Measurements from ENCODE around the gene PCDHGB3. TPM values are rescaled to one million over a fixed set of nuclear protein-coding genes. Genes with fewer than 3 reads are reported as not detected.
"Not testable (repeated sequence)": the region's sequence is repeated elsewhere in the genome, so short reads cannot be mapped to it uniquely, and the experiment has no call there.

PCDHGB3 gene
- total RNA-seq, 1 experiment from 2014 or later = 3.4 TPM

DNA sequence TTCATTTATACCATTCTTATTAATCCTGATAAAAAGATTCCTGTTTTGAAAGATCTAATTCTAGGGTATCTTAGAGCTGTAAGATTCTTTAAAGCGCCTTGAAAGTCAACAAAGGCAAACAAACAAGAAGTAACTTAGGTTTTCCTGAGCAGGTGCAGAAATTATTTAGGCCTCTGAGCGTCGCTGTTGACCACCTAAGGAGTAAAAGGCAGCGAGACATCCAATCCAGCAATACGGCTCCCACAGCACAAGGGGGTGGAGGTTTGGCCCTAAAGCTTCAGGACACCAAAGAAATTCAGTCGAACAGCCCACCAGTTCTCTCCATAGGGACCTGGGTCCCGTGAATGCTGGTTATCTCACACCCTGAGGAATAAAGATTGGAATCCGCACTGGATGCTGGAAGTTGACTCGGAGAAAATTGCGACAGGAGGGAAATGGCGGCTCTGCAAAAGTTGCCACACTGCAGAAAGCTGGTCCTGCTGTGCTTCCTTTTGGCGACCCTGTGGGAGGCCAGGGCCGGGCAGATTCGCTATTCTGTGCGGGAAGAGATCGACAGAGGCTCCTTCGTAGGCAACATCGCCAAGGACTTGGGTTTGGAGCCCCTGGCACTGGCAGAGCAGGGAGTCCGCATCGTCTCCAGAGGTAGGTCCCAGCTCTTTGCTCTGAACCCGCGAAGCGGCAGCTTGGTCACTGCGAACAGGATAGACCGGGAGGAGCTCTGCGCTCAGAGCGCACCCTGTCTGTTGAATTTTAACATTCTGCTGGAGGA is 31.3 kb upstream of the PCDHGB3 start, which contains the start of gene PCDHGA2:
Gene PCDHGA2 (plus strand): TSS at position 223 of the 769 bp plus-strand sequence.
- no peak for TF ChIP-seq EZH2 (IDR thresholded peaks at IDR 0.05; ENCODE audit: borderline replicate concordance, low read depth, low read length, poor library complexity, severe bottlenecking)
- TF ChIP-seq CTCF (conservative IDR thresholded peaks at IDR 0.05; ENCODE audit: low read depth, low read length) = peak; percentile 55
- no peak within 1 kb of the TSS for H3K27ac ChIP-seq (ENCODE audit: low read depth, low read length, poor library complexity, severe bottlenecking)
- BruUV-seq (replicated peaks) = no TSS peak
- H3K36me3 ChIP-seq (ENCODE audit: insufficient read depth, low read length, poor library complexity, severe bottlenecking) = no peaks in the 10 kb centered on the region
- no peaks in the 10 kb centered on the region for H3K27me3 ChIP-seq (replicated peaks; ENCODE audit: insufficient read depth, low read depth, low read length, poor library complexity)
- no peak within 1 kb of the TSS for H3K4me3 ChIP-seq (ENCODE audit: low read depth, low read length, poor library complexity, severe bottlenecking)
- intact Hi-C loops (cut with micrococcal nuclease; ENCODE audit: unreplicated experiment) = no loop called here
- no peaks in the 10 kb centered on the region for H3K4me1 ChIP-seq (ENCODE audit: insufficient read depth, low read length, poor library complexity, severe bottlenecking)
- peaks cover 48% of the 10 kb centered on the region for H3K9me3 ChIP-seq (ENCODE audit: low read depth, low read length, poor library complexity, severe bottlenecking)
- peak; percentile 65 for DNase-seq (ENCODE audit: low spot score)
- ChIA-PET POLR2A (ENCODE audit: low non-redundant PET) (no interaction called here), CTCF (interaction anchor here (0.6 kb wide), 1 partner anchor 225 kb away, joined by 3 read pairs; no protein-coding TSS in a partner anchor)

GRCh38 chr5:141340781-141341354 is 29.2 kb upstream of the PCDHGB3 start:
- H3K36me3 ChIP-seq (ENCODE audit: insufficient read depth, low read length, poor library complexity, severe bottlenecking); DNase-seq (ENCODE audit: low spot score); CTCF ChIA-PET; H3K4me1 ChIP-seq (ENCODE audit: insufficient read depth, low read length, poor library complexity, severe bottlenecking); H3K27ac ChIP-seq (ENCODE audit: low read depth, low read length, poor library complexity, severe bottlenecking); BruUV-seq (replicated peaks); H3K4me3 ChIP-seq (ENCODE audit: low read depth, low read length, poor library complexity, severe bottlenecking); intact Hi-C loops (cut with micrococcal nuclease; ENCODE audit: unreplicated experiment); POLR2A ChIA-PET (ENCODE audit: low non-redundant PET); H3K27me3 ChIP-seq (replicated peaks; ENCODE audit: insufficient read depth, low read depth, low read length, poor library complexity): not testable (repeated sequence)
- H3K9me3 ChIP-seq (ENCODE audit: low read depth, low read length, poor library complexity, severe bottlenecking) = peaks cover 41% of the 10 kb centered on the region

DNA sequence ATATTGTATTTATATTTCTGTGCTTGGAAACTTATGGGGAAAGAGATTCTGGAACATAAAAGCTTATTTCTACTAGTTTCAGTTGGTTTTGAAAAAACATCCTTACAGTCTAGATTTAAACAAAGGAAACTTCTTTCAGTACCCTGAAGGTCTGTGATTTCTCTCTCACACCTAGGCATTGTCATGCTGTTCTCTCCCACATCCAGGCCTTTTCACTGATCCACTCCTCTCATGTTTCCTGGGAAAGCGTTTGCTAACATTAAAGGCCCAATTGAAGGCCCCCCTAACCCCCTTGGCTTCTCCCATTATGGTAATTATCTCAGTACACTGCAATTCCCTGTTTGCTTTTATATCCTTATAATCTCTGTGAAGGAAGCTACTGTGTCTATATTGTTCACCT is 27.3 kb upstream of the PCDHGB3 start:
- no peak overlapping the region for H3K27ac ChIP-seq (ENCODE audit: low read depth, low read length, poor library complexity, severe bottlenecking)
- H3K27me3 ChIP-seq (replicated peaks; ENCODE audit: insufficient read depth, low read depth, low read length, poor library complexity) = no peaks in the 10 kb centered on the region
- H3K4me3 ChIP-seq (ENCODE audit: low read depth, low read length, poor library complexity, severe bottlenecking) = no peak overlapping the region
- no TSS peak for BruUV-seq (replicated peaks)
- H3K36me3 ChIP-seq (ENCODE audit: insufficient read depth, low read length, poor library complexity, severe bottlenecking) = no peaks in the 10 kb centered on the region
- intact Hi-C loops (cut with micrococcal nuclease; ENCODE audit: unreplicated experiment) = no loop called here
- no peak for DNase-seq (ENCODE audit: low spot score)
- TF ChIP-seq EZH2 (IDR thresholded peaks at IDR 0.05; ENCODE audit: borderline replicate concordance, low read depth, low read length, poor library complexity, severe bottlenecking) (no peak), CTCF (conservative IDR thresholded peaks at IDR 0.05; ENCODE audit: low read depth, low read length) (no peak)
- no peaks in the 10 kb centered on the region for H3K4me1 ChIP-seq (ENCODE audit: insufficient read depth, low read length, poor library complexity, severe bottlenecking)
- POLR2A ChIA-PET (ENCODE audit: low non-redundant PET) = no interaction called here
- CTCF ChIA-PET = no interaction called here
- H3K9me3 ChIP-seq (ENCODE audit: low read depth, low read length, poor library complexity, severe bottlenecking) = peaks cover 30% of the 10 kb centered on the region
